ENCODE results near the gene S100A5.

The S100A5 gene

DNA sequence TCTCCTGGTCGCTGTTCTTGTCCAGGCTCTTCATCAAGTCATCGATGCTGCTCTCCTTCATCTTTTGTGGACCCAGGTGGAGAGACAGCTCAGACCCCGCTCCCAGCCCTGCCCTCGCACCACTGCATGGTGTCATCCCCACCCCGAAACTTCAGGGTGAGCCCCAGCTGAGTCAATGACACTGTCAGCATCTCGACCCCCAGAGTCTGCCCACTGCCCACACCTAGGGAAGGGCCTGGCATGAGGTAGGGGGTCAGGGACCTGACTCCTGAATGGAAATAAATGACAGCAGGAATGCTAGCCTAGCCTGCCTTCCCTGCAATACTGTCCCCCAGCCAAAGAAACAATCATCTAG is 3.4 kb downstream of the S100A5 start:
- Histone ChIP-seq H2AFZ (ENCODE audit: low read length) (no peak overlapping the region), H3K9ac (ENCODE audit: low read depth, low read length, poor library complexity, severe bottlenecking) (no peak overlapping the region), H3K4me3 (ENCODE audit: low read length, poor library complexity, severe bottlenecking) (no peak overlapping the region), H3K36me3 (ENCODE audit: insufficient read depth, low read length) (no peaks in the 10 kb centered on the region), H3K27me3 (ENCODE audit: insufficient read depth, low read length, poor library complexity, severe bottlenecking) (no peaks in the 10 kb centered on the region), H3K4me1 (ENCODE audit: insufficient read depth, low read length, poor library complexity, severe bottlenecking) (peaks cover 77% of the 10 kb centered on the region), H3K79me2 (ENCODE audit: insufficient read depth, low read length) (peaks cover 37% of the 10 kb centered on the region), H3K9me3 (ENCODE audit: insufficient read depth, low read depth, low read length) (no peaks in the 10 kb centered on the region), H3K4me2 (ENCODE audit: low read depth, low read length, poor library complexity, severe bottlenecking) (no peak overlapping the region), H3F3A (ENCODE audit: low read depth) (peaks cover 13% of the 10 kb centered on the region), H3K9me2 (replicated peaks; ENCODE audit: low read depth, low read length) (no peaks in the 10 kb centered on the region), H4K20me1 (ENCODE audit: insufficient read depth, low read length, poor library complexity, severe bottlenecking) (no peaks in the 10 kb centered on the region)
- TF ChIP-seq, protein P1, sequence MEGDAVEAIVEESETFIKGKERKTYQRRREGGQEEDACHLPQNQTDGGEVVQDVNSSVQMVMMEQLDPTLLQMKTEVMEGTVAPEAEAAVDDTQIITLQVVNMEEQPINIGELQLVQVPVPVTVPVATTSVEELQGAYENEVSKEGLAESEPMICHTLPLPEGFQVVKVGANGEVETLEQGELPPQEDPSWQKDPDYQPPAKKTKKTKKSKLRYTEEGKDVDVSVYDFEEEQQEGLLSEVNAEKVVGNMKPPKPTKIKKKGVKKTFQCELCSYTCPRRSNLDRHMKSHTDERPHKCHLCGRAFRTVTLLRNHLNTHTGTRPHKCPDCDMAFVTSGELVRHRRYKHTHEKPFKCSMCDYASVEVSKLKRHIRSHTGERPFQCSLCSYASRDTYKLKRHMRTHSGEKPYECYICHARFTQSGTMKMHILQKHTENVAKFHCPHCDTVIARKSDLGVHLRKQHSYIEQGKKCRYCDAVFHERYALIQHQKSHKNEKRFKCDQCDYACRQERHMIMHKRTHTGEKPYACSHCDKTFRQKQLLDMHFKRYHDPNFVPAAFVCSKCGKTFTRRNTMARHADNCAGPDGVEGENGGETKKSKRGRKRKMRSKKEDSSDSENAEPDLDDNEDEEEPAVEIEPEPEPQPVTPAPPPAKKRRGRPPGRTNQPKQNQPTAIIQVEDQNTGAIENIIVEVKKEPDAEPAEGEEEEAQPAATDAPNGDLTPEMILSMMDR (conservative IDR thresholded peaks at IDR 0.05; ENCODE audit: low read length), result no peak
- TF ChIP-seq EZH2phosphoT487 (IDR thresholded peaks at IDR 0.05; ENCODE audit: borderline replicate concordance), result no peak

DNA sequence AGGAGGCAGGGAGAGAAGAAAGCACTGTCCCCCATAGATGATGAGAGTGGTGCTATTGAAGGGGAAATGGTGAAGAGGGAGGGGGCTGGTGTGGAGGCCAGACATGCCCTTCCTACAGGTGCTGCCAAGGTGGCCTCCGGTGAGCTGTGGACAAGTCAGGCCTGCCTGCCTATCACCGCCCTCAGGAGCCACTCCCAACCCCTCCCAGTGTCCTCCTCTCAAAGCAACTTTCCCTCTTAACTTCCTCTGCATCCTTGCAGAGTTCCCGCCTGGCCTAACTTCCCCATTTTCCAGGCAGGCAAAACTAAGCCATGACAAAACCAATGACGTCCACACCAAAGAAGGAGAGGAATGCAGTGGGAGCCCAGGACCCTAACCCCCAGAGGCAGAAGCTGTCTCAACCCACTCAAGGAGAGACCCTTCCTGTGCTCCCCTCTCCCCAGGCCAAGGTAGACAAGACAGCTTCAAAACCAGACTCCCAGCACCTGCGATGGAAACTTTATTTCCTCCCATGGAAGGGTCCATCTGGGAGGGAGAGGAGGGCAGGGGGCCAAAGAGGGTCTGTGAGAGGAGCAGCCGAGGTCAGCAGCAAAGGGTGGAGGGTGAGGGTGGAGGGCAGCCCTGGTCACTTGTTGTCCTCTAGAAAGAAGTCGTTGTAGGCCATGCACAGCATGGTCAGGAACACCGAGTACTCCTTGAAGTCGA is 3.9 kb downstream of the S100A5 start:
- Histone ChIP-seq H3K4me1 (ENCODE audit: insufficient read depth, low read length, poor library complexity, severe bottlenecking) (peaks cover 77% of the 10 kb centered on the region), H4K20me1 (ENCODE audit: insufficient read depth, low read length, poor library complexity, severe bottlenecking) (no peaks in the 10 kb centered on the region), H3K36me3 (ENCODE audit: insufficient read depth, low read length) (no peaks in the 10 kb centered on the region), H3K27me3 (ENCODE audit: insufficient read depth, low read length, poor library complexity, severe bottlenecking) (no peaks in the 10 kb centered on the region), H3K9ac (ENCODE audit: low read depth, low read length, poor library complexity, severe bottlenecking) (peak overlapping the region; percentile 94), H3F3A (ENCODE audit: low read depth) (peaks cover 16% of the 10 kb centered on the region), H3K9me3 (ENCODE audit: insufficient read depth, low read depth, low read length) (no peaks in the 10 kb centered on the region), H2AFZ (ENCODE audit: low read length) (no peak overlapping the region), H3K9me2 (replicated peaks; ENCODE audit: low read depth, low read length) (no peaks in the 10 kb centered on the region), H3K79me2 (ENCODE audit: insufficient read depth, low read length) (peaks cover 37% of the 10 kb centered on the region), H3K4me3 (ENCODE audit: low read length, poor library complexity, severe bottlenecking) (peak overlapping the region; percentile 89), H3K4me2 (ENCODE audit: low read depth, low read length, poor library complexity, severe bottlenecking) (peak overlapping the region; percentile 81)
- TF ChIP-seq, protein P1 (conservative IDR thresholded peaks at IDR 0.05; ENCODE audit: low read length), result no peak

DNA sequence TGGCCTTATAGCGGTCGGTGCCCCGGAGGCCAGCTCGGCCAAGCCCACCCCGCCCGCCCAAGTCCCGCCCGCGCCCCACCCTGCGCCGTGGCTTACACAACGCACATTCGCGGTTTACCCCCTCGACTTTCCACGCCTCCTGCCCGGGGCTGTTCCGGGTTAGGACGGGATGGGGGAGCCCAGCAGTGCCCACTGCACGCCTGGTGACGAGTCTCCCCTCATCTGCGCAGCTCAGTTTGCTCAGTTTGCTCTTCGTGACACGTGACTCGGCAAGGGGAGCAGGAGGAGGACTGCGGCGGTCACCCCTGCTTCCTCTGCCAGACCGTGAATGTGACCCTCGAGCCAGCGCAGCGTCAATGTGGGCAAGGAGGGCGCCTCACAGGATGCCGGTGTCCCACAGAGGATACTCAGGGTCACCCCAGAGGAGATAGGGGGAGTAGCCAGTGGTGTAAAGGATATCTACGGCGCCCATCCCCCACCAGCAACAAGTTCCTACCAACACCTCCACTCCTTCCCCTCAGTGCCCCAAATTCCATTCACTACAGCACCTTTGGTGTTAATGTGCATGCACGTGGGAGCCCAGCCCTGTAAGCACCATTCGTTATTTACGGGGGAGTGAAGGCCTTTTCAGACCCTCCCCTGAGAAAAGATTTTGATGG is 4.6 kb downstream of the S100A5 start:
- TF ChIP-seq, protein P1 (conservative IDR thresholded peaks at IDR 0.05; ENCODE audit: low read length), result no peak
- no peak for TF ChIP-seq EZH2phosphoT487 (IDR thresholded peaks at IDR 0.05; ENCODE audit: borderline replicate concordance)
- no peaks in the 10 kb centered on the region for H3K27me3 ChIP-seq (ENCODE audit: insufficient read depth, low read length, poor library complexity, severe bottlenecking)
- H3K4me2 ChIP-seq (ENCODE audit: low read depth, low read length, poor library complexity, severe bottlenecking), result peak overlapping the region; percentile 94
- peaks cover 17% of the 10 kb centered on the region for H3F3A ChIP-seq (ENCODE audit: low read depth)
- H3K4me3 ChIP-seq (ENCODE audit: low read length, poor library complexity, severe bottlenecking), result peak overlapping the region; percentile 89
- no peaks in the 10 kb centered on the region for H3K9me3 ChIP-seq (ENCODE audit: insufficient read depth, low read depth, low read length)
- no peaks in the 10 kb centered on the region for H3K9me2 ChIP-seq (replicated peaks; ENCODE audit: low read depth, low read length)
- peaks cover 37% of the 10 kb centered on the region for H3K79me2 ChIP-seq (ENCODE audit: insufficient read depth, low read length)
- H3K4me1 ChIP-seq (ENCODE audit: insufficient read depth, low read length, poor library complexity, severe bottlenecking), result peaks cover 77% of the 10 kb centered on the region
- H3K36me3 ChIP-seq (ENCODE audit: insufficient read depth, low read length), result no peaks in the 10 kb centered on the region
- H2AFZ ChIP-seq (ENCODE audit: low read length), result peak overlapping the region; percentile 69
- peak overlapping the region; percentile 94 for H3K9ac ChIP-seq (ENCODE audit: low read depth, low read length, poor library complexity, severe bottlenecking)
- no peaks in the 10 kb centered on the region for H4K20me1 ChIP-seq (ENCODE audit: insufficient read depth, low read length, poor library complexity, severe bottlenecking)
